Heart right ventricle (tissue), 16 donors: ENCODE results near the gene ZNF526. TPM values are rescaled to one million over a fixed set of nuclear protein-coding genes. Genes with fewer than 3 reads are reported as not detected.

Experiments
- ATAC-seq, 8 donors: fragments of 200-7000 bp; cut with Tn5 transposase; one replicate each; pipeline ENCODE4 v1.9.1; 2020; ENCODE audit warnings: mild to moderate bottlenecking in 8 of 8, moderate library complexity in 8 of 8, moderate number of reproducible peaks in 1 of 8
- DNase-seq, 2 donors: peaks; one replicate each; pipeline ENCODE4 v3.0.0-alpha.2; 2020
- H3K27ac ChIP-seq, 10 donors: fragments of 200-600 bp; sonication (generic) in 2 of 10; one replicate each; pipeline versions ENCODE4 v1.5.0 to v1.8.0; 2020 to 2022; ENCODE audit warnings: mild to moderate bottlenecking in 3 of 10
- H3K27me3 ChIP-seq, 7 donors: fragments of 200-600 bp; one replicate each; pipeline ENCODE4 v1.8.0; 2021 to 2022; ENCODE audit warnings: mild to moderate bottlenecking in 2 of 7
- H3K36me3 ChIP-seq, 9 donors: fragments of 200-600 bp; sonication (generic) in 1 of 9; one replicate each; pipeline versions ENCODE4 v1.5.0 to v1.8.0; 2020 to 2022; ENCODE audit warnings: mild to moderate bottlenecking in 2 of 9
- H3K4me1 ChIP-seq, 9 donors: fragments of 200-600 bp; sonication (generic) in 1 of 9; one replicate each; pipeline versions ENCODE4 v1.5.0 to v1.8.0; 2020 to 2022; ENCODE audit warnings: mild to moderate bottlenecking in 4 of 9
- H3K4me3 ChIP-seq, 10 donors: fragments of 200-600 bp; sonication (generic) in 2 of 10; one replicate each; pipeline versions ENCODE4 v1.5.0 to v1.8.0; 2020 to 2022; ENCODE audit warnings: mild to moderate bottlenecking in 7 of 10, moderate library complexity in 2 of 10
- H3K9me3 ChIP-seq, 11 donors: fragments of 200-600 bp in 10 of 11; sonication (generic) in 2 of 11; one replicate each; pipeline versions ENCODE4 v1.5.0 to v1.8.0; 2013 to 2022; ENCODE audit warnings: mild to moderate bottlenecking in 2 of 11, control low read depth in 1 of 11, moderate library complexity in 1 of 11
- WGBS, 2 donors: extraction: QIAGEN DNeasy Blood & Tissue Kit; methylation state at CpG; one replicate each; pipeline ENCODE4 v1.1.7; 2013; ENCODE audit warnings: inconsistent platforms in 1 of 2; 5-methylcytosine and 5-hydroxymethylcytosine counted together
- intact Hi-C, 10 donors: fragments of 100-400 bp; cut with DNase I; formaldehyde crosslinking; loops; one replicate each; pipeline versions ENCODE4 v1.11.1 to v1.14.2; 2022
- polyA plus RNA-seq, 2 donors: library from polyadenylated mRNA; stranded (reverse); fragments of 200-250 nt; gene quantifications; one replicate each; pipeline ENCODE4 v1.2.3, GENCODE V29; 2013
- total RNA-seq, 10 donors: library from RNA; stranded (reverse); fragmentation: NEBNext Ultra II Directional in 3 of 10; extraction: Animal tissue kit (Norgen Biotek cat#: 25700) in 3 of 10; gene quantifications; one replicate each; pipeline versions ENCODE4 v1.2.1 to v1.2.4, GENCODE V29; 2021 to 2023
- TF ChIP-seq, protein P1 (sequence below), 9 donors: fragments of 200-600 bp; sonication (generic) in 2 of 9; IDR thresholded peaks; one replicate each; pipeline versions ENCODE4 v1.5.0 to v1.8.0; 2021 to 2022; ENCODE audit warnings: antibody characterized with exemption in 9 of 9, mild to moderate bottlenecking in 5 of 9, moderate library complexity in 1 of 9
- donor health status: Arrhythmogenic right ventricular cardiomyopathy.
- donor health status: ischemic (EF 13 %, LVEDD 7.1; RV severe dilation, severe dysfunction).
- donor health status: healthy with polysubstance abuse.
- donor health status: DM: no; HTN: yes; CAD: no.
- donor health status: DM: no; HTN: no; CAD: no.
- donor health status: ischemic (EF 25% LVEDD 6.9; RV normal size, moderate dysfunction).
- donor health status: ischemic (EF 25% LVEDD 5.7; RV mildly dilated, moderate dysfunction).
- donor health status: healthy.
- donor health status: DM: yes; HTN: yes; CAD: no.
- donor health status: Ischemic cardiomyopathy.
- donor health status: ischemic (EF 35%, LVEDD 5.7; RV mildly dilated, moderate dysfunction).
- donor health status: nonischemic (EF 11% LVEDD 7.7; RV severe dilation, severe dysfunction).
- donor health status: DM: yes; HTN: yes; CAD: no.
- donor health status: PGD.
- donor health status: ischemic (EF 29% LVEDD 5.4; RV normal size, mild dysfunction).
- donor health status: nonischemic (EF 23%, LVEDD 6.1; RV moderate dilation, normal function).

Gene ZNF526
- total and polyA plus RNA-seq, 12 donors = 3.2 to 7.0 (median 5.1) TPM

DNA sequence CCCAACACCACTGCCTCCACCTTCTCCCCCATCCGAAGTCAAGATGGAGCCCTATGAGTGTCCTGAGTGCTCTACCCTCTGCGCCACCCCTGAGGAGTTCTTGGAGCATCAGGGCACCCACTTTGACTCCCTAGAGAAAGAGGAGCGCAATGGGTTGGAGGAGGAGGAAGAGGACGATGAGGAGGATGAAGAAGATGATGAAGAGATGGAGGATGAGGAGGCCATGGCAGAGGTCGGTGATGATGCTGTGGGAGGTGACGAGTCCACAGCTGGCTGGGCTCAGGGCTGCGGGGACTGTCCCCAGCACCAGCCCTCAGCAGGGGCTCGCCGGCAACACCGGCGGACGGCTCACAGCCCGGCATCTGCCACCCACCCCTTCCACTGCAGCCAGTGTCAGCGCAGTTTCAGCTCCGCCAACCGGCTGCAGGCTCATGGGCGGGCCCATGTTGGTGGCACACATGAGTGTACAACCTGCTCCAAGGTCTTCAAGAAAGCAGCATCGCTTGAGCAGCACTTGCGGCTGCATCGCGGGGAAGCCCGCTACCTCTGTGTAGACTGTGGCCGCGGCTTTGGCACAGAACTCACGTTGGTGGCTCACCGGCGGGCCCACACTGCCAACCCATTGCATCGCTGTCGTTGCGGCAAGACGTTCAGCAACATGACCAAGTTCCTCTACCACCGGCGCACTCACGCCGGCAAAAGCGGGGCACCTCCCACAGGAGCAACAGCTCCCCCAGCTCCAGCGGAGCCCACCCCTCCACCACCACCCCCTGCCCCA, 5.0 kb downstream of the ZNF526 start:
- Histone ChIP-seq H3K36me3 (peaks cover 0 to 70% (median 30%) of the 10 kb centered on the region in 9 donors), H3K27me3 (no peaks in the 10 kb centered on the region), H3K27ac (no peak overlapping the region), H3K4me1 (peaks cover 4 to 19% (median 16%) of the 10 kb centered on the region in 9 donors), H3K9me3 (no peaks in the 10 kb centered on the region), H3K4me3 (no peak overlapping the region)
- no peak for DNase-seq
- TF ChIP-seq, protein P1, sequence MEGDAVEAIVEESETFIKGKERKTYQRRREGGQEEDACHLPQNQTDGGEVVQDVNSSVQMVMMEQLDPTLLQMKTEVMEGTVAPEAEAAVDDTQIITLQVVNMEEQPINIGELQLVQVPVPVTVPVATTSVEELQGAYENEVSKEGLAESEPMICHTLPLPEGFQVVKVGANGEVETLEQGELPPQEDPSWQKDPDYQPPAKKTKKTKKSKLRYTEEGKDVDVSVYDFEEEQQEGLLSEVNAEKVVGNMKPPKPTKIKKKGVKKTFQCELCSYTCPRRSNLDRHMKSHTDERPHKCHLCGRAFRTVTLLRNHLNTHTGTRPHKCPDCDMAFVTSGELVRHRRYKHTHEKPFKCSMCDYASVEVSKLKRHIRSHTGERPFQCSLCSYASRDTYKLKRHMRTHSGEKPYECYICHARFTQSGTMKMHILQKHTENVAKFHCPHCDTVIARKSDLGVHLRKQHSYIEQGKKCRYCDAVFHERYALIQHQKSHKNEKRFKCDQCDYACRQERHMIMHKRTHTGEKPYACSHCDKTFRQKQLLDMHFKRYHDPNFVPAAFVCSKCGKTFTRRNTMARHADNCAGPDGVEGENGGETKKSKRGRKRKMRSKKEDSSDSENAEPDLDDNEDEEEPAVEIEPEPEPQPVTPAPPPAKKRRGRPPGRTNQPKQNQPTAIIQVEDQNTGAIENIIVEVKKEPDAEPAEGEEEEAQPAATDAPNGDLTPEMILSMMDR (IDR thresholded peaks at IDR 0.05) = no peak
- intact Hi-C loops = no loop called here
- 96% methylated on average over 37 of the region's 37 CpGs for WGBS, 2 donors
- no peak for ATAC-seq

GRCh38 chr19:42225718-42226292, 5.7 kb downstream of the ZNF526 start:
- Histone ChIP-seq H3K9me3 (no peaks in the 10 kb centered on the region), H3K36me3 (peaks cover 0 to 77% (median 34%) of the 10 kb centered on the region in 9 donors), H3K4me1 (peaks cover 3 to 19% (median 16%) of the 10 kb centered on the region in 9 donors), H3K4me3 (no peak overlapping the region), H3K27me3 (no peaks in the 10 kb centered on the region), H3K27ac (no peak overlapping the region)
- 95 to 97% methylated on average over 33 of the region's 33 CpGs for WGBS, 2 donors
- intact Hi-C loops = no loop called here
- TF ChIP-seq, protein P1 (IDR thresholded peaks at IDR 0.05) = no peak
- DNase-seq (no peak), ATAC-seq (no peak)

DNA sequence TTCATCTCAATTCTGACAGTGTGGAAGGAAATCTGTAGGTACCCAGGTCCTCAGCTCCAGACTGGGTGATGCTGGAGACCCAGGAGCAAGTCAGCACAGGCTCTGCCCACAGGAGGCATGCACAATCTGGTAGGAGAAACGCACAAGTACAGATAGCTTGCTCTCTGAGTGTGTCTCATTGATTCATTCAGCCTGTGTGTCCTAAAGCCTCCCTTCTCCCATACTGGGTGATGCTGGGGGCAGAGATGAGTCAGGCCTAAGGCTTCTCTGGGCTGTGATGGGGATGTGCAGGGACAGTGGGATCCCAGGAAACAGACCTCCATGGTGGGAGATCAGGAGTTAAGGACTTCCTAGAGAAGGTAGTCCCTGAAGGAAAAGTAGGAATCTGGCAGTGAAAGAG, 6.8 kb downstream of the ZNF526 start:
- ATAC-seq (no peak), DNase-seq (no peak)
- Histone ChIP-seq H3K36me3 (peaks cover 0 to 87% (median 45%) of the 10 kb centered on the region in 9 donors), H3K27me3 (no peaks in the 10 kb centered on the region), H3K4me1 (peaks cover 0 to 9% (median 5%) of the 10 kb centered on the region in 9 donors), H3K27ac (no peak overlapping the region), H3K4me3 (no peak overlapping the region), H3K9me3 (no peaks in the 10 kb centered on the region)
- intact Hi-C loops = no loop called here
- TF ChIP-seq, protein P1 (IDR thresholded peaks at IDR 0.05) = no peak
- WGBS, 2 donors = 86 to 98% methylated on average over 1 of the region's 1 CpG

DNA sequence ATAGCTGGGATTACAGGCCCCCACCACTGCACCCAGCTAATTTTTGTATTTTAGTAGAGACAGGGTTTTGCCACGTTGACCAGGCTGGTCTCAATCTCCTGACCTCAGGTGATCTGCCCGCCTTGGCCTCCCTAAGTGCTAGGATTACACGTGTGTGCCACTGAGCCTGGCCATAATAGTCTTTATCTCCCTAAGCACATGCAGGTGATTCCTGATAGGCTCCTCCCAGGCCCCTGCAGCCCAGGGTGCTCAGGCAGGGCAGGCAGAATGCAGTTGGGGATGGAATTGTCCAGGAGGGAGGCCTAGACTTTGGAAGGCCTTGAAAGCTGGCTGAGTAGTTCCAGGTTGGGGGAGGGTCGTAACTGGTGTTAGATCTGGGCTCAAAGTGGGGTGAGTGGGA, 8.5 kb downstream of the ZNF526 start:
- TF ChIP-seq, protein P1 (IDR thresholded peaks at IDR 0.05) = no peak
- H3K27ac ChIP-seq = no peak overlapping the region
- H3K9me3 ChIP-seq = no peaks in the 10 kb centered on the region
- 76 to 82% methylated on average over 4 of the region's 4 CpGs for WGBS, 2 donors
- no peak overlapping the region for H3K4me3 ChIP-seq
- DNase-seq (no peak), ATAC-seq (no peak)
- H3K36me3 ChIP-seq = peaks cover 0 to 98% (median 62%) of the 10 kb centered on the region in 9 donors
- intact Hi-C loops = no loop called here
- peaks cover 0 to 7% (median 3%) of the 10 kb centered on the region in 9 donors for H3K4me1 ChIP-seq
- no peaks in the 10 kb centered on the region for H3K27me3 ChIP-seq
